Mucosa of gallbladder (tissue), 1 donor: ENCODE data around the gene OTULIN. TPM values are rescaled to one million over a fixed set of nuclear protein-coding genes. Genes with fewer than 3 reads are reported as not detected.

ENCODE experiments used
- DNase-seq: peaks from one replicate; pipeline ENCODE4 v3.0.0-alpha.2; 2020; ENCODE audit warnings: low spot score
- total RNA-seq: library from RNA; stranded (reverse); gene quantifications from one replicate; pipeline ENCODE4 v1.2.1, GENCODE V29; 2021
- donor health status: DM: no; HTN: no; CAD: no.

The OTULIN gene
- total RNA-seq, 1 donor from 2014 or later = 33.6 TPM

DNA sequence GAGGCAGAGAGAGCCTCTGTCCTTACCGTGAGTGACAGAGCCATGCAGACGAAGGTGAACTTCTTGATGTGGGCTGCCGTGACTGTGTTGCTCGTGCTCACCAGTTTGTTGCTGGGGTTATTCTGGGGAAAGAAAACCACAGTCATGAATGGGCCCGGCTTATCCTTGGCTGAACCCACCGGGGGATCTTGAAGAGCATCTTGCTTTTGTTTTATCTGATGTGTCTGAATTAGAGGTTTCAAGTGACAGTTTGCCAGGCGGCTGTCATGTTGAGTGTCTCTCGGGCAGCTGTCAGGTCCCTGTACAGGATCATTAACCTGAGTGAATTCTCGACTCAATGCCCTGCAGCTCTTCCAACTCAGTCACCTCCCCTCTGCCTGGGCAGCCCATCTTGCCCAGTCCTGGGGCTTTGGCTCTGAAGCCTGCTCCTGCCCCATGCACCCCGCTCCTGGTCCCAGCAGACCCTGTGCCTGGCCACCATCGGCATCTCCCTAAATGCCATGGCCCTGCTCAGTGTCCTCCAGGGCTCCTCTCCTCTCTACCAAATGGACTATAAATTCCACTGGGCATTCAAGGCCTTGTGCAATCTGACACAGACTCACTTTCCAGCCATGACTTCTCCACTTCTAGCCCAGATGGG is 77.4 kb downstream of the OTULIN start:
- no peak for DNase-seq

DNA sequence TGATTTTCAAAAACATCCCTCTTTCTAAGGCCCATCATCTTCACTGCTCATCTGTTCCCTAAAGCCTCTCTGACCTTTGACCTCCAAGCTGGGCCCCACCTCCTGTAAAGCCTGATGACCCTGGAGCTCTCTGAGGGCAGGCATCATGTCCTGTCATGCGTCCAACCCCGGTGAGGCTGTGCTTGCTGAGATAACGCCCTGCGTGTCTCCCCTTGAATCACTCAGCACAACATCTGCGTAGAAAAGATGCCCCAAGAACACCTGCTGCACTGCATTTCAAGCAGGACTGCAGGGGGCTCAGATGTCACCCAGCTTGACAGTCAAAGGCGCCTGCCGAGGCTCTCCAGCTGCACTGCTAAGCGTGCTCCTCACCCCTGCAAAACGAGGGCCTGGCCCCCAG is 78.0 kb downstream of the OTULIN start:
- DNase-seq = no peak

DNA sequence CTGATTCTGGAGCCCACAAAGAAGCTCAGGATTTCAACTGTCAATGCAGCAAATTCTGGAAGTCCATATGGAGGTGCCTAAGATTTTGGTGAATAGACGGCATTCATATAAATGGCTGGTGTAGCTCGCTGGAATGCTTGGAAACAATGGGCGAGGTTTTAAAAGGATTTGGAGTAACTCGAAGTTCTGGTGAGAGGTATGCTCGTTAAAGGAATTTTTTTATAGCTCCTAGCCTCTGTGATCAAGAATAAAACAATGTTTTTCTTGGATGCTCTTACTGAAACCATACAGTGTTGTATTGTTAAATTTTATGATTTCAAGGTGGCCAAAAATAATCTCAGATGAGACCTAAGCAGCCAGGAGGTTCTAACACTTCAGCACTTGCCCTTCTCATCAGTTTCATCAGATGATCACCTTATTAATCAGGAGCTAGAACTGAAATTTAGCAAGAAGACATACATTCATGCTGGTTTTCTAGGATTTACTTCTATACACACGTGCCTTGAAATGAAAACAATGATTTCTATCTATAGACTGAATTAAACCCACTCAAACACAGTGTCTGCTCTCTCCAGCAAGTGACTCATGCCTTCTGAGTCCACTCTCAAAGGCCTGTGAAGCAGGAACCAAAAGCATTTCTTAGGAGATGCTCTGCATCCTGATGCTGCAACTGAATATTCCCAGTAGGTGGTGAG is 79.2 kb downstream of the OTULIN start:
- DNase-seq = no peak

DNA sequence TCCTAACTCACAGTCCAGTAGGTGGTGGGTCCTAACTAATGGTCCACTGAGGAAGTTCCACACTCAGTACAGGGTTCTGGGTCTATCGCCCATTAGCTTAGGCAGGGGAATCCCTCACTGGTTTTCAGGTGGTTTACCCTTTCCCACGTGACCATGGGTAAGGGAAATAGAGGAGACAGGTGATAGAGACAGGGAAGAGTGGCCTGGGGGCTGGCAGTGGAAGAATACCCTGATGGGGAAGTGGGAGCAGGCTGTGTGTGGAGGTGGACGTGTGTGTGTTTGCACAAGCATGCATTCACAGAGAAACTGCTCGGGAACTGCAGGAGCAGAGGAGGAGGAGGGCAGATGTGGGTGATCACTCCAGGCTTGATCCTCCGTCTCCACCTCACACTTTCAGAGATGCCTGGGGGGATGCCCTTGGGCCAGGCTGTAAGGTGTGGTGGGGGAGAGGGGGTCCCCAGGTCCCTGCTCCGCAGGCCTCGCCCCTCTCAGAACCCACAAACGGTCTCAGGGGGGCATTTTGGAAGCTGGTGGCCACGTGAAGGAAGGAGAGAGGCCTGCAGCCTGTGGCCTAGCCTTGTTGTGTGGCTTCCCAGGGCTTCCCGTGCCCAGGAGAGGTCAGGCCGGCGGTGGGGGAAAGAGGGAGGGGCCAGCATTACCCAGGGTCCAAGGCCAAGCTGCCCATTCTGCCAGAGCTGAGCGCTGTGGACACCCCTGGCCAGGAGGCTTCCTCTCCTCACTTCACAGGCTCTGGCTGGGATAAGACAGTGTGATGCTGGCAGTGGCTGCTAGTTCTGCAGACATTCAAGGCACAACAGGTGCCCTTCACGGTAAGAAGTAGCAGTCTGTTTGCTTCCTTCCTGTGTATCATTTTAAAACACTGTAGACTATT is 80.0 kb downstream of the OTULIN start:
- no peak for DNase-seq

DNA sequence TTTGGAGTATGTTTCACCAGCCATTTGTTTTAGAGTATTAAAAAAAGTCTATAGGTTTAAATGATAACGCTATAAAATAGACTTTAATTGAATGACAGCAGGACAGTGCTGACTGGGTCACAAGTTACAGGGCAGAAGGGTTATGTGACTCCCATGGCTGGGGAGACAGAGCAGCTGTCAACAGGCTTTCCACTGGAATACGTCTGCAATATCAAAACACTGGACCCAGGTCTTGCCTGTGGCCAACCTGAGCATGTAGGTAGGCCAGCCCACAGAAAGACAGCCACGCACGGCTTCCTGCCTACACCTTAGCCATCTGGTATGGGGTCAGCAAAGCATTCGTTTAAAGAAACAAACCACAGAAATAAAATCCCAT is 80.7 kb downstream of the OTULIN start:
- no peak for DNase-seq

DNA sequence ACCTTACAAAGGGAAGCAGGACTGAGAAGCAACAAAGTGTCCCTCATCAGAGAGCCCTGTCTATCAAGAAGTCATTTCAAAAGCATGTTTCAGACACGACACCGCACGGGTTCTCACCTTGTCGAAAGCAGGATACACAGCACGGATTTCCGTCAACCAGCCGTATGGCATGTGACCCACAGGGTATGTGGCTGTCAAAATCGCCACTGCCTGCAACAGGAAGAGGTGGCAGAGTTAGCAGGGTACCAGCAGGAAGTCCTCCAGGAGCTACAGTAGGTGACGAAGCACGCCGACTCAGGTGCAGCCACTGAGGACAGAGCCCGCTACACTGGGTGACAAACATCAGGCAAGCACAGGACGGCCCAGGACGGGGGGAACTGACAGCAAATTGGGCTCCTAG is 81.2 kb downstream of the OTULIN start:
- no peak for DNase-seq

DNA sequence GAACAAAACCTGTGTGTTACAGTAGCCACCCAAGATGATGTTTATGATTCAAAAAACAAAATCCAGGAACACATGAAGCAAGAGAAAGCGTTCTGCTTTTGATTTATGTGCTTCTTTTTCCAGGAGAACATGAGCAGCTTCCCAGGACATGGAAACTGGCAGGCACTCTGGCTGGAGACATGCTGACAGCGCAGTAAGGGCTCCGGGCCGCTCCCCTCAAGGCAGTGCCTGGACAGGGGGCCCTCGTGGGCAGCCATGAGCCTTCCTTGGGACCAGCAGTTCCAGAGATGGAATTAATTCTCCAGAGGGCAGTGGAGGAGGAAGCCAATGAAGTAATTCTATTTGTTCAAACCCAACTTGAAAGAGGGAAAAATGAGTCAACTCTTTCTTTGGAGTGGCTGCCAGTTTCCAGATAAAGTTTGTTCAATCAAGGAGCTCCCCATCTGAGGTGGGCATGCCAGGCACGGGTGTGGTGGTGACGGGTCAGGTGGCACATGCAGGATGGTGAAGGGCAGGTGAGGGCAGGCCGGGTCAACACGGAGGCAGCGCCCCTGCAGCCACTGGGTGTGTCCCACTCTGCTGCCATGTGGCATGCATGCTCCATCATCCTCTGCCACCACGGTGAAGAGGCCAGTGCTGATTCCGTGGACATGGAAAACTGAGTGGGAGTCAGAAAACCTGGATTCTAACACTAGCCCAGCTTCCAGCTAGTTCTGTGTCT is 83.8 kb downstream of the OTULIN start:
- no peak for DNase-seq

Other genes with a start within 250 kb of the OTULIN start
- gene OTULINL, start 82.9 kb upstream of the OTULIN start, total RNA-seq = 9.9 TPM
- 73.7 TPM for gene ANKH, start 207.1 kb downstream of the OTULIN start, total RNA-seq